Measurements from ENCODE around the gene GGT1. TPM values are rescaled to one million over a fixed set of nuclear protein-coding genes. Genes with fewer than 3 reads are reported as not detected.
"Not testable (repeated sequence)": the region's sequence is repeated elsewhere in the genome, so short reads cannot be mapped to it uniquely, and the experiment has no call there.

The GGT1 gene
- 39.3 TPM for polyA plus RNA-seq (ENCODE audit: insufficient read length)
- long read RNA-seq, donor 1, transcript GGT1-205 (5 exons, 1,033 nt) = major isoform, 7 of 18 reads
- long read RNA-seq, donor 1, partial matches to known transcripts = 11 of 18 reads
- long read RNA-seq, donor 1, other reads (novel, unspliced or antisense) = 0 of 18 reads
- long read RNA-seq, donor 2, partial matches to known transcripts = 0 of 2 reads
- long read RNA-seq, donor 2, other reads (novel, unspliced or antisense) = 0 of 2 reads
- long read RNA-seq, donor 3, partial matches to known transcripts = 0 of 2 reads
- long read RNA-seq, donor 3, other reads (novel, unspliced or antisense) = 0 of 2 reads
- long read RNA-seq, donor 4, partial matches to known transcripts = 0 of 2 reads
- long read RNA-seq, donor 4, other reads (novel, unspliced or antisense) = 0 of 2 reads
- long read RNA-seq, donor 5, partial matches to known transcripts = 9 of 11 reads
- long read RNA-seq, donor 5, other reads (novel, unspliced or antisense) = 0 of 11 reads
- long read RNA-seq, donor 6 = 0 reads
- long read RNA-seq, donor 7, partial matches to known transcripts = 24 of 36 reads
- long read RNA-seq, donor 7, other reads (novel, unspliced or antisense) = 9 of 36 reads
- long read RNA-seq, donor 8, partial matches to known transcripts = 0 of 3 reads
- long read RNA-seq, donor 8, other reads (novel, unspliced or antisense) = 0 of 3 reads

DNA sequence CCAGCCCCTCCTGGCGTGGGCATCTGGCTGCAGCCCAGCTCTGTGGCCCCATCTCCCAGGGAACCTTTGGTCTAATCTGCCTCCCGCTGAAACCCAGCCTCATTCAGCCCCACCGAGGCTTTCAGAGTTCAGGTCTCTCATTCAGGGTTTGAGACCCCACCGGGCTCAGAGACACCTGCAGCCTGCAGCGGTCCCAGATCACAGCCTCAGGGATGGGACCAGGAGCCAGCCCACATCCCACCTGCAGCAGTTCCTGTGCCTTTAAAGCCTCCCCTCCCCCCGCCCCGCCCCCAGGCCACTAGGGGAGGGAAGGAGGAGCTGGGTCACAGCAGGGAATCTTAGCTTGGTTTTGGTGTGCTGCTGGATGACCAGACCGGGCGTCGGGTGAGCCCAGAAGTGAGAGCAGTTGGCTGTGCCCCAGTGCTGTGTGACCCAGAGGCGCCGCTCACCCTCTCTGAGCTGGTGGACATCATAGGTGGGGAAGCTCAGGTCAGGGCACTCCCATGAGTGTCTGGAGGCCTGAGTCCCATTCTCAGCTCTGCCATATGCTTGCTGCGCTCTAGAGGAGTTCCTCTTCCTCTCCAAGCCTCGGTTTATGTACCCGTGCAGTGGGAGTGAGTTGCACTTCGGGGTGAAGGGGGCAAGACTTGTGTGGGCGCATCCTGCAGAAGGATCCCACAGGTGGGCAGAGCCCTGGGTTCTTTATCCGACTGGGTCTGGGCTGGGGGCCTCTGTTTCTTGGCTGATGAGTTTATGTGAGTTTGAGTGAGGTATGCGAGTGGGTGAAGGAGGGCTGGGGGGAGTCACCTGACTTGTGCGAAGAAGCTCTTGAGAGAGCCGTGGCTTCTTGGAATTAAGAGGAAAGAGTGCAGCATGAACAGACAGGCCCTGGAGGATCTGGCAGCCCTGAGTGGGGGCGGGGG, at the start of gene GGT1:
Gene GGT1, plus strand, starts transcription at position 347 of the 923 bp plus-strand sequence. CDS start 7,889 bp downstream, outside the sequence.
- not testable (repeated sequence) for DNase-seq

DNA sequence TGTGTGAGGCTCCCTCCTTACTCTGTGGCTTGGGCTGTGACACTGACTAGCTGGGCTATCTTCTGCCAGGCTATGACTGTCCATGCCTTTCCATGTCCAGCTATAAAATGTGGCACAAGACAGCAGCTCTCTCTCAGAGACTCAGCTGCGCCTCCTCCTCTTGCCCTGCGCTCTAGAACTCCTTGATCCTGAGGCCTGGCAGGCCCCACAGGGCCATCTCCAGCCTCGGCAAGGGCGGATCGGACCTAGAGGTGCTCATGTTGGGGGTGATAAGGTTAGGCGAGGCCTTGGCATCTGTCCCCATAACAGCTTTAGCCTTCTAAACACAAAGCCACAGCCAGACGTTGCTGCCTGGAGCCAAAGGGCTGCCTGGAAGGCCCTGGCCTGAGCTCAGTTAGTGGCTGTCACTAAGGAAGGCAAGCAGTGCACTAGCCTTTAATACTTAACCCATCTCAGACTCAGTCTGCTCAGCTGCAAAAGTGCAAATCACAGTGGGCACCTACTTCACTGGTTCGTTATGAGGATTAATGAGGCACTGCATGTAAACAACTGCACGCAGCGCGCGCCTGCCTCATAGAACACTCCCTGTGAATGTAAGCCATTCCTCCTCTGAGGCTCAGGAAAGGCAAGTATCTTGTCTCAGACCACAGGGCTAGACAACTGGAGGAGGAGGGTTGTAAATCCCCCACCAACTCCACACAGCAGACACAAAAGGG, 49.2 kb upstream of the GGT1 start:
- peak; percentile 24 for DNase-seq

DNA sequence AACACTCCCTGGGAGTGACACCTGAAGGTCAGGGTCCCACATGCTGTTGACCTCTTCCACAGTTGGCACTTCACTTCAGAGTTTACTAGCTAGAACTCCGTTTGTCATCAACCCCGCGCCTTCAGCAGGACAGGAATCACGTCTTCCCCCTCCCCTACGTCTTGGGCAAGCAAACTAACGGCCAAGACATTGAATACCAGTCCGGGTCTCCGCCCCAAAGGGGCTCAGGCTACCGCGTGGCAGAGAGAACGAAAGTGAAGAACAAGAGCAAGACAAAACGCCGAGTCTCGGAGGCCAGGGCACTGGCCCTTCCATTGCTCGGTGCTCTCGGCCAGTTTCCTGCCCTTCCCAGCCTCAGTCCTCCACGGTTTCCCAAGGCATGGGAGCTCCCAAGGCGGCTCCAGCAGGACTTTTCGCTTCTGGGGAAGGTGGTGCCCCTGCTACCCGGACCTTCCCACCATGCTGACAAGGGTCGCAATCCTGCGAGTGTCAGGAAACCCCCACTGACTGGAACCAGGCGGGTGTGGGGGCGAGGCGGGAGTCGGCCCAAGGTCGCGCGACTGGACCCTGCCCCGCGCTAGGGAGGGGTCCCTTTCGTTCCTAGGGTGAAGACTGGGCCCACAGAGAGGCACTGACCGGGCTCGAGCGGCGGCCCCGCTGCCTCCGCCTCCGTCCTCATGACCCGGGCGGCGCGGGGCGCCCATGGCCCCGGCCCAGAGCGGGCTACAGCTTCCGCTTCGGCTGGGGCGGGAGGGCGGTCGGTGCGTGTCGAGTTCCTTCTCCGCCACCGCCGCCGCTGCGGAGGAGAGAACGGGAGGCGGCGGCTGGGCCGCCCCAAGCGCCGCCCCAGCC, 48.5 kb upstream of the GGT1 start, which contains the start of gene GUCD1:
Gene GUCD1, minus strand, starts transcription at position 826 of the 852 bp plus-strand sequence. Its CDS starts 147 bp downstream, at position 679.
- DNase-seq = no peak

DNA sequence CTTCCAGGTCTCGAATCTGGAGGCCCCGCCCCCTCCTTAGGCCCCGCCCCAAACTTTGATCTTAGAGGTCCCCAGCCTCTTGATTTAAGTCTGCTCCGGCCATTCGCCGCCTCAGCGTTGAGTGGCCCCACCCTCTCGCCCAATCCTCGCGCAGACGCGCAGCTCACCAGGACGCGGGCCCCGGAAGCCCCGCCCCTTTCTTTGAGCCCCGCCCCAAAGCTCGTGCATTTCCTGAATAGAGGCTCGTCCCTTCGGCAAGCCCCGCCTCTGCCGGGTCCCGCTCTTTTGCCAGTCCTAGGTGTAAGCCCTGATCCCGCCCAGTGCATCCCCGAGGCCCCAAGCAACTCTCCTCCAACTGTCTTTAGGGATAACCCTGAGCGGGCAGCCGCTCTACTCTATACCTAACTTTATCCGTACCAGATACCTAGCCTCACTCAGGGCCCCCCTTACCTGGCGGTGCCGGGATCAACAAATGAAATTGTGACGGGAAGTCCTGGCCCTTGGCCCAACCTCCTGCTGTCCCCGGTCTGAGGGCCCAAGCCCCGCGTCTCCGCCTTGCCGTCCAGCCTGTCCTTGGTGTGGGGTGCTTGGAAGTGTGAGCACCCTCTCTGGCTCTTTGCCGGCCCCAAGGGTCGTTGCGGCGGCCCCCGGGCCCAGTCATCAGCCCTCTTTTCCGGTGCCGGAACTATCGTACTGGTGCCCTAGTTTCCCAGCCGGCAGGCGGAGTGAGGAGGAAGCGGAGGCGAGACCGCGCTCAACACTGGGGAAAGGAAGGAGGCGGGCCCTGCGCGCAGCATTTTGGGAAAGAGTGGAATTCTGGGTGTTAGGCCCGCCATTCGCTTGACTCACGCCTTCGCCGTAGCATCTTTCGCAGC, 47.6 kb upstream of the GGT1 start, which contains the start of gene SNRPD3:
Gene SNRPD3, plus strand, starts transcription at position 835 of the 875 bp plus-strand sequence. CDS start 1,676 bp downstream, outside the sequence.
- DNase-seq = peak; percentile 99

DNA sequence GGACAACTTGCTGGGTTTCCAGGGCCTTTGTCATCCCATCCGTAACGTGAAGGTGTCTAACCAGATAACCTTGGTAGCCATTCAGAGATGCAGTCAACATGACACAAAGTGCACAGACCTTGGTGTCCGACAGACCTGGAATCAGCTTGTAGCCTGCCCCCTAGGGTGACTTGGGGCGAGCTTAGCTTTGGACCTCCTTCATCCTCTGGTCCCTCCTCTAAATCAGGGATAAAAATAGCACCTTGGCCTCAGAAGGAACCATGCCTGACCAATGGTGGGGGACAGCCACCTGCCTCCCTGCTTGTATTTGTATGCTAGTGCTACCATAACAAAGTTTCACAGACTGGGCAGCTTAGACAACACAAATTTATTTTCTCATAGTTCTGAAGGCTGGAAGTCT, 43.5 kb upstream of the GGT1 start:
- no peak for DNase-seq

DNA sequence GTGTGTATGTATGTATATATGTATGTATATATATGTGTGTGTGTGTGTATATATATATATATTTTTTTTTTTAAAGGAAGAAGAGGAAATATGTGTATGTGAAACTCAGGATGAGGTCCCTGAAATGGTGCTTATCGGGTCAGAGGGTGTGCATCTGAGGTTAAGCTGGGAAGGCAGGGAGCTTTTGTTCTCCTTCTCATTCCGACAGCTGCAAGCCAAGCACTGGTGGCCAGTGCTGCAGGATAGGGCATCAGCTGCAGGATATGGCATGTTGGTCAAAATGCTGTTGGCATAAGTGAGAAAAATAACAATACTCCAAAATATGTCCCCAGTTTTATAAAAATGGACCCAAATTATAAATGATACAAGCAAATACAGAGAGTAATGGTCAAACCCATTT, 39.7 kb upstream of the GGT1 start:
- DNase-seq = no peak

DNA sequence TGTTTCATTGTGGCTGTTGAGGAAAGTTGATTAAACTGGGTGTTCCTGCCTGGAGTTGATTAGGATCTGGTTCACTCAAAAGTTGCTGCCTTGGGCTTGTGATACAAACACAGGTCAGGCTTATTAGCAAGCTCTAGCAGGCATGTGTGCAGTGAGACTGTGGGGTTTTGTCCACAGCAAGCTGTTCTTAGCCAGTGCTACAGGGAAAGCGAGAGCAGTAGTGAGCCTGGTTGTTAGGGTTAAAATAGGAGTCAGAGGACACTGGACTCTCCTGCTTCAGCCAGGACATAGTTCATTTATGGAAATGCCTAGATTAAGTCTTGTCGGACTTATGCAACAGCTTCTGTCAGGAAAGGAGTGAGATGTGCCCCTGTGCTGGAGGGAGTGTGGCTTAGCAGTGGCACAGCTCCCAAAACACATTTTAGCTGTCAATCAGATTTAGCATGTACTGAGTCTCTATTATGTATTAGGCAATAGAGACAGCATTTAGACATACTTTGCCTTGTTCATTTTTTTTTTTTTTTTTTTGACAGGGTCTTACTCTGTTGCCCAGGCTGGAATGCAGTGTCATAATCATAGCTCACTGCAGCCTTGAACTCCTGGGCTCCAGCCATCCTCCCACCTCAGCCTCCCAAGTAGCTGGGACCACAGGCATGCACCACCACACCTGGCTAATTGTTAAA, 38.5 kb upstream of the GGT1 start:
- DNase-seq = no peak

DNA sequence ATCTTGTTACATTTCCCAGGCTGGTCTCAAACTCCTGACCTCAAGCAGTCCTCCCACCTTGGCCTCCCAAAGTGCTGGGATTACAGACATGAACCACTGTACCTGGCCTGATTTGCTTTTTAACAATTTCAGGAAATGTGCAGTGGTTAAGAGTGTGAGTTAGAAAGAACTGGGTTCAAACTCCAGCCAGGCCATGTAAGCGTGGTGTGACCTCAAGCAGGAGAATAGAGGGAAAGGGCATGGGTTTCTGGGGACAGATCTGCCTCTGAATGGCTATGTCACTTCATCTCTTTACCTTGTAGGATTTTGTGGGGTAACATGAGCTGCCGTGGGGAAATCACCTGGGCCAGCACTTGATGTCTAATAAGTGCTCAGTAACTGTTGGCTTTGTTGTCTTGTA, 37.9 kb upstream of the GGT1 start:
- DNase-seq = no peak

DNA sequence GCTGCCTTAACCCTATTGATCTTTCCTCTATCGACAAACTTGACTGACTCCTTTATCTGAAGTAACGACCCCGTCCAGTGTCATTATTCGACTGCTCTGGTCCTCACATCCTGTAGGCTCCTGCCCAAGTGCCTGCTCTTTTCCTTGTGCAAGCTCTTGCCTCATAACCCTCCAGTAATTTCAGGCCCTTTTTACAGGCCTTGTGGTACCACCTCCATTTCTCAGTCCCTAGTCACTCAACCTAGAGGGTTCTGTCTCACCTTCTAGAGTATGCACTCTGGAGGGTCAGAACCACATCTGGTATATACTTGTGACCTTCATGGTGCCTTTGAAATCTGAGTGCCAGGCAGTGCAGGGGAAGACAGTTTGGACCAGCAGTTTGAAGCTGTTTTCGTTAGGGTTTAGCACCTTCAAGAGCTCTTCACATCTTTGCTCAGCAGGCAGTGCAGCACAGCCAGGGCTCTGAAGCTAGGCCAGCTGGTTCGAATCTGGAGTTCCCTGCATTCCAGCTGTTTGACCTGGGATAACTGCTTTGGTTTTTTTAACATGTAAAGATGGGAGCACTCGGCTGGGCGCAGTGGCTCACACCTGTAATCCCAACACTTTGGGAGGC, 36.0 kb upstream of the GGT1 start:
- DNase-seq = no peak

DNA sequence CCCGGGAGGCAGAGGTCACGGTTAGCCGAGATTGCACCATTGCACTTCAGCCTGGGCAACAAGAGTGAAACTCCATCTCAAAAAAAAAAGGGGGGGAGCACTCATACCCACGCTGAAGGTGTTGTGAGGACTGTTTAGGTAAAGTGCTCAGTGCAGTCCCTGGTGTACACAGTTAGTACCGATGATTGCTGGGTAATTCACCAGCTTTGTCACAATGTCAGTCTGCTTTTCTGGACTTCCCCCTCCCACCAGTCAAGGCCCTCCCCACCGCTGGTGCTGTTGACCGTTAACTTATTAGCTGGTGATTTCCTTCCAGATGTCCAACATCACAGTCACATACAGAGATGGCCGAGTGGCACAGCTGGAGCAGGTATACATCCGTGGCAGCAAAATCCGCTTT, 35.3 kb upstream of the GGT1 start:
- no peak for DNase-seq

DNA sequence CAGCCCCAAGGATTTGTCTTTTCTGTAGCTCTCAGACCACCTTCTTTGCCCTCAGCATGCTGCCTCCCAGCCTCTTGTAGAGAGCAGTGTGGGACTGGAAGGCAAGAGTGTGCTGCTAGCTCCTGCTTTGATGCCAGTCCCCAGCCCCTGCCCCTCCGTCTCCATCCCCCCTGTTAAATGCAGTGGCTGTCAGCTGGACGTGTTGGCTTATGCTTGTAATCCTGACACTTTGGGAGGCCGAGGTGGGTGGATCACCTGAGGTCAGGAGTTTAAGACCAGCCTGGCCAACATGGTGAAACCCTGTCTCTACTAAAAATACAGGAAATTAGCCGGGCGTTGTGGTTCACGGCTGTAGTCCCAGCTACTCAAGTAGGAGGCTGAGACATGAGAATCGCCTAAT, 31.7 kb upstream of the GGT1 start:
- no peak for DNase-seq

DNA sequence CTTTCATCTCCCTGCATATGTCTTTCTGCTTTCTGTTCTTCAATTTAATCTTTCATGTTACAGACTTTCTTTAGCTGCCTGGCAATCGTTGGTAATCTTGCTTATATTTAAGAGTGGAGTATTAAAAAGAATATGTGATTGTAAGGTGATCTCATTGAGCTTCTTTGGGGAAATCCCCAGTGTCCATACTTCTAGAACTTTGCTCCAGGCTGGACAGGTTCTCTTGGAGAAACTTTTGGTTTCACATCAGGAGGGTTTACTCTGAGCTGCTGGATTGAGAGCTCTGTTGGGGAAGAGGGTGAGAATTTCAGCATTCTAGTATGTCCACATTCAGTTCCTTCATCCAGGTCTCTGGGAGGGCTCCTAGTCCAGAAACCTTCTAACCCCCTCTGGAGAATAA, 26.2 kb upstream of the GGT1 start:
- no peak for DNase-seq

DNA sequence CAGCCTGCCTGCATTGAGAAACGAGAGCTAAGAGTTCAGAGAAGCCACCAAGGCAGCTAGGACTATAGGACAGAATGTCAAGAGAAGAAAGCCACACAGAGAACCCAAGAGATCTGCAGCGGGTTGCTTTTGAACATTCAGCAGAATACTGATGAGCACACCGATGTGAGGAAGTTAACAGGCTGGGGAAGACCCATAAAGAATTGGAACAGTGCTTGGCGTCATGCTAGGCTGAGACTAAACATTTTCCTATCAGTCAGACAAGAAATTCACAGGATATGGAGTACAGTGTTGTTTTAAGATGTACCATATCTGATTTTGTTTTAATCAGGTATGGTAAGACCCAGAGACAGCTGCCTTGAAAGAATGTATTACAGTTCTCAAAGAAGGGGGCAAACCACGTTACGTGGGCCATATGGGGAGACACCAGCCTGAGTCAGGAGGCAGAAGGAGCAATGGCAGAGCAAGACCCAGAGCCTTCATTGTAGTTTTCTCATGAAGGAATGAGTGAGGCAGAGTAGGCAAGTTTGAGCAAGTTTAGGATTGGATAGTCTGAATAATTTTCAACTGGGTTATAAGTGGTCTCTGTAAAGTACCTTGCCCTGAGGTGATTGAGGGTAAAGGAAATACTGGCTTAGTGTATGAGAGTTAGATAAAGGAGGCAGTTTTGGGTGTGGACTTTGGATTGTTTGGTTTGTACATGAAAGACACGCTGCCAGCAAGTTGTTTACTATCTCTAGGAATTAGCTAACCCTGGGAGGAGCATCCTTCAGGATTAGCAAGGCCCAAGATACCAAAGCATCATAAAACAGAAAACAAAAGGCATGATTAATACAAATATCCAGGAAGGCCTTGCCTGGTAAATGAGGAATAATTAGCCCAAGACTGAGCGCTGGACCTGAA, 24.4 kb upstream of the GGT1 start:
- no peak for DNase-seq

DNA sequence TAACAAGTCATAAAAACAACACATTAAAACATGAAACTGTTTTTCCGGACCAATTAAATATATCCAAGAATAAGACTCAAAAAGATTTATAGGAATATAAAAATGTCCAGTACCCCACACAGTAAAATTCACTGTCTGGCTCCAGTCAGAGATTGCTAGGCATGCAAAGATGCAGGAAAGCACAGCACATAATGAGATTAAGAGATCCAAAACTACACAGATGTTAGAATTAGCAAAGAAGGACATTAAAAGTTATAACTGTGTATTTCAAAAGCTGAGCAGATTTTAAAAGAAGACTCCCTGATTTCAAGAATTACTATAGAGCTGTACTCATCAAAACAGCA, 23.8 kb upstream of the GGT1 start:
- DNase-seq = no peak

DNA sequence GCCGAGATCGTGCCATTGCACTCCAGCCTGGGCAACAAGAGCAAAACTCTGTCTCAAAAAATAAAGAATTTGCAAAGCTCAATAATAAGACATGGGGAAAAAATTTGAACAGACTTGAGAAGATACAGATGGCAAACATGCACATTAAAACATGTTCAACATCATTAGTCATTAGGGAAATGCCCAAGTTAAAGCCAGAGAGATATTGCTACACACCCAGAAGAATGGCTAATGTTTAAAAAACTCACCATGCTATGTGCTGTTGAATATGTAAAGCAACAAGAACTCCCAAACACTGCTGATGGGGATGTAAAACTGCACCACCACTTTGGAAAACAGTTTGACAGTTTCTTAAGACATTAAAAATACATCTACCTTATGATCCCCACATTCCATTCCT, 22.7 kb upstream of the GGT1 start:
- no peak for DNase-seq

DNA sequence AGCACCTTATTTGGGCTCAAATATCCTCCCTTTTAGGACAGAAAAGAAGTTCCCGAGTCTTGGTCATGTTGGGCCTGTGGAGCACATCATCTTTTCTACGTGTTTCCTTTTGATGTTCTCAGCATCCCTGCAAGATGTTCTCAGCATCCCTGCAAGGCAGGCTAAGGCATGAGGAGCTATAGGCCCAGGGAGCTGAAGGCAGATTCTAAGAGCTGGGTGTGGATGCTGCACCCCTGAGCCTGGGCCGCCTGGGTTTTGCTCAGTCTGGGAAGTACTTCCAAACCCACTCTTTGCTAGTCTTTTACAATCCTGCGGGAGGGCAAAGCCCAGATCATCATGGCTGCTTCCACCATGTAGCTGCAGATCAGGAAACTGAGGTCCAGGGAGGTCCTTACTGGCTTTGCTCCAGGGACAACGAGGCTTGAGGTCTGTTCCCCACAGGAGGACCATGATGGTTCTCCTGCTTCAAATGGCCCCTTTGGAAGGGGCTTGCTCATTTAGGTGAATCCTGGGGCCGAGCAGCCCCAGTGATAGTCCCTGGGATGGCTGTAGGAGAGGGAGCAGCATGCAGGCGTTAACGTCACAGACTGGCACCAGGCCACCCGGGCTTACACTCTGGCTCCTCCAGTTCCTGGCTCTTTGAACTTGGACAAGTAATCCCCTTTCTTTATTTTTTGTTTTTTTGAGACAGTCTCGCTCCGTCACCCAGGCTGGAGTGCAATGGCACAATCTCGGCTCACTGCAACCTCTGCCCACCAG, 20.8 kb upstream of the GGT1 start:
- DNase-seq = no peak
